Activated T-helper 1 cell treated with Interleukin-2 at 50 U/mL for 16 hours (primary cell): ENCODE data around the gene PRSS22.

Experiments
- DNase-seq: peaks from one replicate; pipeline ENCODE4 v3.0.0-alpha.2; 2020; ENCODE audit warnings: low read depth

PRSS22 gene, protein sequence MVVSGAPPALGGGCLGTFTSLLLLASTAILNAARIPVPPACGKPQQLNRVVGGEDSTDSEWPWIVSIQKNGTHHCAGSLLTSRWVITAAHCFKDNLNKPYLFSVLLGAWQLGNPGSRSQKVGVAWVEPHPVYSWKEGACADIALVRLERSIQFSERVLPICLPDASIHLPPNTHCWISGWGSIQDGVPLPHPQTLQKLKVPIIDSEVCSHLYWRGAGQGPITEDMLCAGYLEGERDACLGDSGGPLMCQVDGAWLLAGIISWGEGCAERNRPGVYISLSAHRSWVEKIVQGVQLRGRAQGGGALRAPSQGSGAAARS

DNA sequence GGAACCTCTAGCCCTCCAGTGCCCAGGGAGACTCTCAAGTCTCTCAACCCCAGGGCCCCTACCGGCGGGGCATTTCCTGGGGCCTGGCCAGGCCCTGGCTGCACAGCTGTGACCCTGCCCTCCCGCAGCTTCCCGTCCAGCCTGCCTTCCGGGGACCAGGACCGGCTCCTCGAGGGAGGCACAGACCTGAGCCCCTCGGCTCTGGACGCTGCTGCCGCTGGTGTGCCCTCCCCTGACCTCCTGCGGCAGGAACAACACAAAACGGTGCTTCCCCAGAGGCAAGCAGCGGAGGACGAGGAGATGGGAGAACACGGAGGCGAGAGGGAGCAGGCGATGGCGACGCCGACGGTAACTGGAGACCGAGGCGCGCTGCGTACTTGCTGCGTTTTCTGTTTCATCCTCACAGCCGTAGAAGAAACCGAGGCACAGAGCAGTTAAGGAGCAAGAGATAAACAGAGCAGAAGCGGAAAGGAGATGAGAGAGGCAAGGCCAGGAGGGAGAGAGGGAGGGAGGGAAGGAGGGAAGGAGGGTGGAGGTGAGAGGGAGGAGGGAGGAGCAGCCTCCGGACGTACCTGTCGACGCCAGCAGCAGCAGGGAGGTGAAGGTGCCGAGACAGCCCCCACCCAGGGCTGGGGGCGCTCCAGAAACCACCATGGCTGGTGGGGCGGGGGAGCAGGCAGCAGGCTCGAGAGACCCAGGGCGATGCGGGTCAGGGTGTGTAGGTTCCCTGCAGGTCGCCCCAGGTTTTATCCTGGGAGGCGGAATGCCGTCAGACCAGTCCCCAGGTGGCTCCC is at the start of gene PRSS22:
Gene PRSS22, minus strand, starts transcription at position 720 of the 794 bp plus-strand sequence. Its CDS starts 66 bp downstream, at position 654.
- DNase-seq = no peak

DNA sequence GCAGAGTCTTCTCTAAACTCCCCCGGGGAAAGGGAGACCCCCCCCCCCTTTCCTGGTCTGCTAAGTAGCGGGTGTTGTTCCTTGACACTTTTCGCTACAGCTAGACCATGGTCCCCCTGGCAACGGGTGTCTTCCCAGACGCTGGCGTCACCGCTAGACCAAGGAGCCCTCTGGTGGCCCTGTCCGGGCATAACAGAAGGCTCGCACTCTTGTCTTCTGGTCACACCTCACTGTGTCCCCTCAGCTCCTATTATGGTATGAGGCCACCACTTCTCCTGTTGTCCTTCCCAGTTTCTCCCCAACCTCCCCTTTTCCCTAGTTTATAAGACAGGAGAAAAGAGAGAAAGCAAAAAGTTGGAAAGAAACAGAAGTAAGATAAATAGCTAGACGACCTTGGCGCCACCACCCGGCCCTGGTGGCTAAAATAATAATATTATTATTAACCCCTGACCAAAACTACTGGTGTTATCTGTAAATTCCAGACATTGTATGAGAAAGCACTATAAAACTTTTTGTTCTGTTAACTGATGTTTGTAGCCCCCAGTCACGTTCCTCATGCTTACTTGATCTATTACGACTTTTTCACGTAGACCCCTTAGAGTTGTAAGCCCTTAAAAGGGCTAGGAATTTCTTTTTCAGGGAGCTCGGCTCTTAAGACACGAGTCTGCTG is 49.2 kb upstream of the PRSS22 start:
- DNase-seq = peak; percentile 15

DNA sequence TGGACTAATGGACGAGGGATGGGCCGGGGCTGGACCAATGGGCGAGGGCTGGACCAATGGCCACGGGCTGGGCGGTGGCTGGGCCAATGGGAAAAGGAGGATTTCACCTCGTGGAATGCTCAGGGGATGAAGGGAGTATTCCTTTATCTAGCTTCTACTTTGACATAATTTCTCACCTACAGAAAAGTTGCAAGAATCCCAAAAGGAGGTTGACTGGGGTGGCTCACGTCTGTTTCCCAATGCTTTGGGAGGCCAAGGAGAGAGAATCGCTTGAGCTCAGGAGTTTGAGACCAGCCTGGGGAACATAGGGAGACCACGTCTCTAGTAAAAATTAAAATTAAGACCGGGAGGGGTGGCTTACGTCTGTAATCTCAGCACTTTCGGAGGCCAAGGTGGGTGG is 48.0 kb upstream of the PRSS22 start:
- no peak for DNase-seq

DNA sequence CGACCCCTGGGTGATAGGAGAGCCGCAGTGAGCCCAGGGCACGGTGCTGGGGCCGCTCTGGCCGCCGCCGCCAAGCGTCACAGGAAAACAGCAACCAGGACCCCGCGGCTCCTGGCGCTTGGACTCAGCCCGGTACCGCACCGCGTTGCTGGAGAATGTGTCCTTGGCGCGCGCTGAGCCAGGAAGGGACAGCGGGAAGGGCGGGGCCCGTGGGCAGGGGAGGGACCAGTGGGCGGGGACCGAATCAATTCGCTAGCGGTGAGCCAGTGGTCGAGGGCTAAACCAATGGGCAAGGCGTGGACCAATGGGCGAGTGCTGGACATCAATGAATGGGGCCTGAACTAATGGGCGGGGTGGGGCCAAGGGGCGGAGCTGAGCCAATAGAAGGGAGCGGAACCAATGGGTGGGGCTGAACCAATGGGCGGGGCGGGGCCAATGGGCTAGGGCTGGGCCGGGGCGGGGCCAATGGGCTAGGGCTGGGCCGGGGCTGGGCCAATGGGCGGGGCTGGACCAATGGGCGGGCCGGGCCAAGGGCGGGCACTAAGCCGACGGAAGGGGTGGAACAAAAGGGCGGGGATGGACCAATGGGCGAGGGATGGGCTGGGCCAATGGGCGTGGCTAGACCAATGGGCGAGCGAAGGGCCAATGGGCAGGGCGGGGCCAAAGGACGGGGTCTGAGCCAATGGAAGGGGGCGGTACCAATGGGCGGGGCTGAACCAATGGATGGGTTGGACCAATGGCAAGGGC is 47.4 kb upstream of the PRSS22 start:
- peak; percentile 69 for DNase-seq

DNA sequence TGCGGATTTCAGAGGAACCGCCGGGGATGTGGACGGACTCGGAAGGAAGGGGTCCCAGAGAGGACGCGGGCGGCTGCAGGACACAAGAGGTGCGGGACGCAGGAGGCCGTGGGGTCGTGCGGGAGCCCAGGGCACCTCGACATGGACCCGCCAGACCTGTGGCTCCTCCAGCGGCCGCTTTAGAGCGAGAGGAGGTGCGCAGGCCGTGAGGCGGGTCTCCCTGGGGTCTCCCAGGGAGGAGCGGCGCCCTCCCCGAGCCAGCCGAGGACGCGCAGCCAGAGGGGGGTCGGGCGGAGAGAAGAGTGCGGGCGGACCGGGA is 46.9 kb upstream of the PRSS22 start:
- DNase-seq = no peak

DNA sequence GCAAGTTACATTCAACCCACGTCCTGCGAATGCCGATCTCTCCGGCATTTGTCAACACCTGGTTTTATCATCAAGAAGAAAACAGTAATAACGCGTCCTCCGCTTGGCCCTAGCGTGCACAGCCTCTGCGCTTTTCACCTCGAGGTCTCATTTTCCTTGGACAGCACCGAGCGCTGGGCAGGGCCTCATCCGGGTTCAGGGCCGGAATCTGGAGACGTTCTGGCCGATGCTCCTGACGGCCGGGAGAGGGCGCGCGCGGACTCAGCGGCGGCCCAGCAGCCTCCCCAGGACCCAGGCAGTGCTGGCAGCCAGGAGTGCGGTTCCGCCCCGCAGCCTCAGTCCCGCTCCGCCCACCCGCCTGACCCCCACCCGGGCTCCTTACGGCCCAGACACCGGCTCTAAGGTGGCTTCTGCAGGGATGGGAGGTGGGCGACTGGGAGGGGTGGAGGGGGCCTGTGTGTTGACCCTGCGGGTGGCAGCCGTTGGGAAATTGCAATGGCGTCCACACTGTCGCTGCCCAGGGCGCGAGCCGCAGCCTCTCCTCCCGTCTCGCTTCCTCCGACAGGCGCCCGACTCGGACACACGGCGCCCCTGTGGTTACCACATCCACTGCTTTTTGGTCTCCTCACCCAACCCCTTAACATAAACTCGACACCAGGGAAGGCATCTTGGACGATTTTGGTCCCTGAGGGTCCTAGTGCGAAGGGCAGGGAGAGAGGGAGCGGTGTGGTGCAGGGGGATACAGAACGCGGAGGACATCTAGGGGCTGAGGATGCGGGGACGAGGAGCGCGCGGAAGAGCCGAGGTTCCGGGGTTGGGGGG is 46.3 kb upstream of the PRSS22 start:
- peak; percentile 66 for DNase-seq

DNA sequence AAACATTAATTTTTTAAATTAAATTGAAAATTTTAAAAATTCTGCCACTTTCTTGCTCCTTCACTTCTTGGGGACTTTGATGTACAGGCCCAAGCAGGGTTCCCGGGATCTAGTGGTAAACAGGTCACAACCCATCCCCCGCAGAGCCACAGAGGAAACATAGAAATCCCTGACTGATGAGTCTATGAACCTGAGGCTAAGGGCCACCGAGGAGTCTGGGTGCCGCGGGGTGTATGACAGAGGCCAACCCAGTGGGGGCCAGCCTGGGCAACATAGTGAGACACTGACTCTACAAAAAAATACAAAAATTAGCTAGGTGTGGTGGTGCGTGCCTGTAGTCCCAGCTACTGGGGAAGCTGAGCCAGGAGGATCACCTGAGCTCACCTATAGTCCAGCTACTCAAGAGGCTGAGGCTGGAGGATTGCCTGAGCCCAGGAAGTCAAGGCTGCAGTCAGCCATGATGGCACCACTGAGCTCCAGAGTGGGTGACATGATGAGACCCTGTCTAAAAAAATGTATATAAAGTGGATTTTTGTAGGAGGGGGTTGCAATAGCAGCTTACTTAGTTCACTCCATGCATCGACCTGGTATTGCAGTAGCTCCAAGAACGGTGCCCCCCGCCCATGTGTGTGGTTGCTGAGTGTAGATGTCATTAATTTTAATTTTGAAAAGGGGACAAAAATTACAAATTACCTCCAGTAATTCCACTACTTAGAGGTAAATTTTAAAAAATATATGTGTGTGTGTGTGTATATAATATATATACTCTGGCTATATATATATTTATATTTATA is 44.6 kb upstream of the PRSS22 start:
- no peak for DNase-seq

DNA sequence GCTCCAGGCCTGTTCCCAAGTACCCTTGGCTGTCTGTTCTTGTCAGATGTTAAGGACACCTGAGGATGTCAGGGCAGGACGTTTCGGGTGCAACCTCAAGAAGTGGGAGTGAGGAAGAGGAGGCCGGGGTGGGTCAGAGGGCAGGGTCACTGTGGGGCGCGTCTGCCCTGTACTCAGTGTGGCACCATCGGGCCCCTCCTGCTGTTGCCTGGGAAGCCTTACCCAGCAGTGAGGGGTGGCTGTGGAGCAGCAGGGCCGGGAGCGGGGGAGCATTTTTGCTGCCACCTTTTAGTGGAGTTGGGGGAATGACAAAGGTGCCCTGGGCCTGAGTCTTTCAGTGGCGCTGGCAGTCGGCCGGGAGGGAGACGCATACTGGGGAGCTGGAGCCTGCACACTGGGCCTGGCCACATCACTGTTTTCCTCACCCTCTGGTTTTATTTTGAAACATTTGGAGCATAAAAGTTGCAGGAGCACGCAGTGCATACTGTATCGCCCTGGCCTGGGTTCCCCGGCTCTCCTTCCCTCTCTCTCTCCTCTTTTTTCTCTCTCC is 42.6 kb upstream of the PRSS22 start:
- DNase-seq = no peak

DNA sequence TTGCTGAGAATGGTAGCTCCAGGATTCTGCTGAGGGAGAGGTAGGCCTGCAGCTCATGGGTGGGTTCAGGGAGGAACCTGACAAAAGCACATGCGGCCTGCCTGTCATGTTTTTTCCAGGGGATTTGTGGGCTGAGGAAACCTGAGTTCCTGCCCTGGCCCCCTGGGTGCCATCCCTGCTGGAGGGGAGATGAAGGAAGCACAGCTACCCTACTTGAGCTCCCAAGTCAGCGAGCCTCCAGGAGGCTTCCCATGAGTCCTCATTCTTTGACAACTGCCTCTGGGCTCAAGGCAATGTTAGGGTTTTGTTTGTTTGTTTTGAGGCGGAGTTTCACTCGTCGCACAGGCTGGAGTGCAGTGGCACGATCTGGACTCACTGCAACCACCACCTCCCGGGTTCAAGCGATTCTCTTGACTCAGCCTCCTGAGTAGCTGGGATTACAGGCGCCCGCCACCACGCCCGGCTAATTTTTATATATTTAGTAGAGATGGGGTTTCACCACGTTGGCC is 41.6 kb upstream of the PRSS22 start:
- DNase-seq = no peak

DNA sequence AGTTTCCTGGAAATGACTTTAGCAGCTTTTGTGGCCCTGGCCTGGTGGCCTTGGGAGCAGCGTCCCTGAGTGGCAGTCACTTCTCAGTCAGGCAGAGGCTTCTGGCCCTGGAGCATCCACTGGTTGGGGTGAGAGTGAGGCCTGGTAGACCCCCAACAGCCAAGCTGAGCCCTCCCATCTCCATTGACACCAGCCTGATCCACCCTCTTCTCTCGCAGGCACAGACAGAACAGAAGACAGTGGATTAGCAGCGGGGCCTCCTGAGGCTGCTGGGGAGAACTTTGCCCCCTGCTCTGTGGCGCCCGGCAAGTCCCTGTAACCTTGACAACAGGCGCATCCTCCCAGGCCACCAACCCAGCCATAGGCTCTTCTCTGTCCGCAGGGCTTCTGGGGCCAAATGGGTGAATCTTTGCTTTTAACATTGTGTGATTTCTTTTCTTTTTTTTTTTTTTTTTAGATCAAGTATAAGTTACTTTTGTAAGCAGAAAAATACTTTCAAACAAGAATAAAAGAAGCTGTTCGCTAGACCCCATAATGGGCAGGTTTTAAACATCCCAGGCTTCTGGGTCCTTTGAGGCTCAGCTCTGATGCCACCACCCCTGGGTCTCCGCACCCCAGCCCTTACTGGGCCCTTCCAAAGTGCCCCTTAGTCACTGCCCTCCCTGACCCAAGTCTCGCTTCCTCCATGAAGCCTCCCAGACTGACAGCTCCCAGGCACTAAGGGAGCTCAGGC is 41.0 kb upstream of the PRSS22 start:
- no peak for DNase-seq

DNA sequence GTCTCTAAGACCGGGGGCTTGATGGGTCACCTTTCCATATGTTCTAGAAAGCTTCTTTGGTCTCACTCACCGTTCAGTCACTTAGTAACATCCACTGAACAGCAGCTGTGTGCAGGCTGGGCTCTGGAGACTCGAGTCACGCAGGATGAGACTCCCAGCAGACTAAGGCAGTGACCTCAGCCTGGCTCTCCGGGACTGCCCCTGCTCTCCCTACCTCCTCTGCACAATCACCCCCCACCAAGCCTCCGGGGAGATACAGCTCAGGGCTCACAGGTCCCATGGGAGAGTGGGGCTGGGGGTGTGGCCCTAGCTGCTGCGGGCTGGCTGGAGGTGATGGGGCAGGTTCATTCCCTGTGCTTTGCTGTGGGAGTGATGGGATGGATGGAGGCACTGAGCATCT is 39.1 kb upstream of the PRSS22 start:
- DNase-seq = no peak

DNA sequence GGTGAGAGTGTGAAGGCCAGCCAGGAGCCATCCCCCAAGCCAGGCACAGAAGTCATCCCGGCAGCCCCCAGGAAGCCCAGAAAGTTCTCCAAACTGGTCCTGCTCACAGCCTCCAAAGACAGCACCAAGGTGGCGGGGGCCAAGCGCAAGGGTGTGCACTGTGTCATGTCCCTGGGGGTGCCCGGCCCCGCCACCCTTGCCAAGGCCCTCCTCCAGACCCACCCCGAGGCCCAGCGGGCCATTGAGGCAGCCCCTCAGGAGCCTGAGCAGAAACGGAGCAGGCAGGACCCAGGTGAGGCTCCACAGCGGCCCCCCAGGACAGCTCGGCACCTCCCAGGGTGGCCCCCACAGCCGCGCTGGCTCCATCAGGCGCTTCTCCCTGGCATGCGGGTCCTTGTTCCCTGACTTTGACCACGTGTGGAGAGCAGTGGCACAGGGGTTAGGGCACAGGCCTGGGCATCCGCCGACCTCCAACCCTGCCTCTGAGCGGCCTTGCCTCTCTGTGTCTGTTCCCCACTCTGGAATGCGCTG is 38.6 kb upstream of the PRSS22 start:
- DNase-seq = no peak

DNA sequence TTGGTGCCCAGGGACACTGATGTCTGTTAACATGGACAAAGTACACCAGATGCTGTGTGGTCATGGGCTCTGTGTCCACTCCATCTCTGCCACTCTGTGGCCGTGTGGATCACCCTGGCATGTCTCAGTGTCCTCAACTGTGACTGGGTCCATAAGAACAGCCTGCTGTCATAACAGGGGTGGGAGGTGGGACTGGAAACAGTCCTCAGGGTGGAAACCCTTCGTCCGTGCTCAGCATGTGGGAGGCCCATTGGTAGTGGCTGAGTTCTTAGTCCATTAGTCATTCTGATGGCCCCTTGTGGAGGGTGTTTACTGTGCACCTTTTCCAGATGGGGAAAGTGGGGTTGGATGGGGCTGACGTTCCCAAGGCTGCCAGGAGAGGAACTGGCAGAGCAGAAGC is 37.8 kb upstream of the PRSS22 start:
- DNase-seq = no peak

DNA sequence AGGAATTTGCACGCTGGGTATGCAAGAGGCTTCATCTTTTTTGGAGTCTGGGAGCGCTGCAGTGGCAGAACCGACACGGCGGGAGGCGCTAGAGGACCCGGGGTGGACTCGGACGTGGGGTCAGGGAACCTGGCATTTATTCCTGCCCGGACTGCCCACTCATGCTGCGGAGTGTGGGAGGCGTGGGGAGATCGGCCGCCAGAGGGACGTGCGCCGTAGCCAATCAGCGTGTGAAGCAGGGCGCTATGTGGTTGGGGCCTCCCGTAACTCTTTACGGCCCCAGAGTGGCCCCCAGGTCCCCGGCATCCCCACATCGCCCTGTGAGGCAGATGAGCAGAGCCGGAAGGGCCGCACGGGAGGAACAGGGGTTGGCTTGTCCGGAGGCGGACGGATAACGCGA is 36.3 kb upstream of the PRSS22 start:
- no peak for DNase-seq

DNA sequence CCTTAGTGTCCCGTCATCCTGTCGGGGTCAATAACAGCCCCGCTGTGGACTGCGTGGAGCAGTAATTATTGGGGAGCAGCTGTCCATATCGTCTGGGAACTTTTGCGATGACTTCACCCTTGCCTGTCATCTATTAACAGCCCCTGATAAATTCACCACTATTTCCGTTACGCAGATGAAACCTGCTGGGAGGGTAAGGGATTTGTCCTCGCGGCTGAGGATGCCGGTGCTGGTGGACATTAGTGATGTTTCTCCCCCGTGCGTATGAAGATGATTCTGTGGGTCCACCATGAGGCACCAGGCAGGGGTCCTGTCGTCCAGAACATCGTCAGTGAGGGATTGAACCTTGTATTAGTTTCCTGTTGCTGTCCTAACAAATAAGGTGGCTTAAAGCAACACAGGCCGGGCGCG is 26.1 kb upstream of the PRSS22 start:
- no peak for DNase-seq

DNA sequence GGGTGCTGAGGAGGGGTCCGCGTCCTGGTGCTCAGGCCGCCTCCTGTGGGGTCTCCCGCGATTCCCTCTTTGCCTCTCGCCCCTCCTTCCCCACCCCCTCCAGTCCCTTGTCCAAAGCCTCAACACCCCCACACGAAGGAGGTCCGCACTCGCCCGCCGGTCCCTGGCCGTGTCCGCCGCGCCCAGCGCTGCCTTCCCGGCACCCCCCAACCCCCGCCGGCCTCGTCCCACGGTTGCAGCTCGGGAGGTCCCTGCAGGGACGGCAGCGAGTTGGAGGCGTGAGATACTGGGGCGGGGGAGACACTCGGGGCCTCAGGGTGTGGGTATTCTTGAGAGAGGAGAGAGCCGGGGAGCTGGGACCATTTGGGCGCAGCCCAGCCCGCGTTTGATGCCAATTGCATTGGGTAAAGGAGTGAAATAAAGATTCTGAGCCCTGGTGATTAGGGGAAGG is 25.5 kb upstream of the PRSS22 start:
- no peak for DNase-seq

DNA sequence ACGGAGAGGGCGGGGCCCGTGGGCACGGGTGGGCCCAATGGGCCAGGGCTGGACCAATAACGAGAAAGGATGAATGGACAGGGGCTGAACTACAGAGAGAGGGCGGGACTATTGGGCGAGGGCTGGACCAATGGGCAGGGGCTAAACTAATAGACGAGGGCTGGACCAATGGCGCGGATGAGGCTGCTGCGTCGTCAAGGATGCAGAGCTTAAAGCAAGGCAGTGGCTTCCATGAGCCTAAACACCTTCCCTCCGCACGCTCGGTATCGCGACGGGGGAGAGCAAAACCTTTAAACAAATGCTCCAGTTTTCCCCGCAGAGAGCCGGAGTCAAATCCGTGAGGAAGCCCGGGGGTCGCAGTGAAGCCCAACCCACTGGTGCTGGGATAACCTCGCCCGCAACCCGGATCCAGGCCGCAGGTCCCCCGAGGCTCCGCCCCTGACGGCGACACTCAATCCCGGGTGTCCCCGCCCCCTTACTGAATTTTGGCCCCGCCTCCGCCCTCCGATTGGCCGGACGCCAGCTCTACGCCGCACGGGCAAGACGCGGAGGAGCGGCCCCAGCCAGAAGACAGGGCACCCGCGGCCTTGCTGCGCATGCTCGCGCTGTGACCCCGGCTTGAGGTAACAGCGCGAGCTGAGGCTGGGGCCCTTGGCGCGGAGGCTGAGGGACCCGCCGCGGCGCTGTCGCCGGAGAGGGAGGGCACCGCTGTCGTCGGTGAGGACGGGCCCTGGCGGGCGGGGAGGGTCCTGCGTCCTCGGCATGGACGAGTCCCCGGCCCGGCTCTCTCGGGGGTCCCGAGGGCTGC is 24.9 kb upstream of the PRSS22 start, which contains the start of gene FLYWCH2:
Gene FLYWCH2, plus strand, starts transcription at position 566 of the 808 bp plus-strand sequence. CDS start 13,235 bp downstream, outside the sequence.
- DNase-seq = peak; percentile 100
